Smooth muscle cell (in vitro differentiated cells): ENCODE measurements around the gene IGDCC3. TPM values are rescaled to one million over a fixed set of nuclear protein-coding genes. Genes with fewer than 3 reads are reported as not detected.
A peak's percentile ranks its signal among the peaks of the same experiment; 100 is the strongest.

Experiments
- DNase-seq: peaks from one replicate; lab custom pipeline; 2025; ENCODE audit not compliant: unreplicated experiment; lab: John Stamatoyannopoulos, UW
- H2AFZ ChIP-seq: fragments of 200-600 bp; sonication (generic); 2 replicates; pipeline ENCODE4 v1.6.0; 2016; ENCODE audit warnings: antibody characterized with exemption, low read depth, mild to moderate bottlenecking
- H3F3A ChIP-seq: fragments of 200-600 bp; sonication (generic); 2 replicates; pipeline ENCODE4 v1.6.0; 2017; ENCODE audit warnings: antibody characterized with exemption, low read depth
- H3K27ac ChIP-seq: fragments of 200-600 bp; sonication (generic); 2 replicates; pipeline ENCODE4 v1.5.1; 2016; ENCODE audit warnings: low read depth, mild to moderate bottlenecking
- H3K27me3 ChIP-seq: fragments of 200-600 bp; sonication (generic); 2 replicates; pipeline ENCODE4 v1.6.1; 2016; ENCODE audit warnings: low read depth, mild to moderate bottlenecking
- H3K36me3 ChIP-seq: fragments of 200-600 bp; sonication (generic); 2 replicates; pipeline ENCODE4 v1.5.1; 2016; ENCODE audit warnings: low read depth
- H3K4me1 ChIP-seq: fragments of 200-600 bp; sonication (generic); 2 replicates; pipeline ENCODE4 v1.5.1; 2016; ENCODE audit warnings: low read depth
- H3K4me2 ChIP-seq: fragments of 200-600 bp; sonication (generic); 2 replicates; pipeline ENCODE4 v1.6.0; 2016; ENCODE audit warnings: mild to moderate bottlenecking
- H3K4me3 ChIP-seq: fragments of 200-600 bp; sonication (generic); 2 replicates; pipeline ENCODE4 v1.5.1; 2016; ENCODE audit warnings: mild to moderate bottlenecking
- H3K79me2 ChIP-seq: fragments of 200-600 bp; sonication (generic); 2 replicates; pipeline ENCODE4 v1.6.0; 2016; ENCODE audit warnings: low read depth, mild to moderate bottlenecking
- H3K9ac ChIP-seq: fragments of 200-600 bp; sonication (generic); 2 replicates; pipeline ENCODE4 v1.6.0; 2016; ENCODE audit warnings: low read depth
- H3K9me3 ChIP-seq: fragments of 200-600 bp; sonication (generic); replicated peaks from 2 replicates; pipeline ENCODE4 v1.5.1; 2016; ENCODE audit warnings: low read depth
- H4K20me1 ChIP-seq: fragments of 200-600 bp; sonication (generic); 2 replicates; pipeline ENCODE4 v1.6.0; 2016; ENCODE audit warnings: low read depth
- CTCF ChIP-seq: fragments of 200-600 bp; sonication (generic); IDR thresholded peaks from 2 replicates; pipeline ENCODE4 v1.5.1; 2017; ENCODE audit warnings: borderline replicate concordance, mild to moderate bottlenecking, antibody characterized with exemption; ENCODE audit not compliant: insufficient read depth, poor library complexity, severe bottlenecking
- WGBS: methylation state at CpG from one replicate; pipeline ENCODE4 v1.1.7; 2016; ENCODE audit warnings: low lambda C conversion rate; 5-methylcytosine and 5-hydroxymethylcytosine counted together
- polyA plus RNA-seq: library from polyadenylated mRNA; unstranded; fragments of >200 nt; fragmentation: Nextera tagmentation; extraction: Ambion mirVana; gene quantifications from 2 replicates; pipeline ENCODE4 v1.2.1, GENCODE V29; 2016
- small RNA-seq: library from RNA; depleted of rRNA; stranded (forward); fragments of <200 nt; gene quantifications from one replicate; pipeline ENCODE3, GENCODE V24; 2014
- total RNA-seq: library from RNA; depleted of rRNA; stranded (reverse); fragments of >200 nt; gene quantifications from 2 replicates; pipeline ENCODE4 v1.2.3, GENCODE V29; 2014

IGDCC3 gene
- total and polyA plus RNA-seq, 2 experiments from 2014 or later = 3.2 to 5.9 TPM

GRCh38 chr15:65278480-65278879, 99.3 kb downstream of the IGDCC3 start:
- Histone ChIP-seq H3K4me3 (no peak overlapping the region), H3K4me1 (no peaks in the 10 kb centered on the region), H2AFZ (no peak overlapping the region), H3K79me2 (no peaks in the 10 kb centered on the region), H3F3A (no peaks in the 10 kb centered on the region), H3K4me2 (no peak overlapping the region), H3K36me3 (no peaks in the 10 kb centered on the region), H3K27ac (no peak overlapping the region), H3K9me3 (no peaks in the 10 kb centered on the region), H4K20me1 (peaks cover 22% of the 10 kb centered on the region), H3K27me3 (no peaks in the 10 kb centered on the region), H3K9ac (no peak overlapping the region)
- 100% methylated on average over 1 of the region's 1 CpG for WGBS
- DNase-seq = no peak
- TF ChIP-seq CTCF = no peak

Small RNA genes within 50 kb of the gene (small RNA-seq; reads per million reads assigned to genes)
- 29,101 reads per million, percentile 100 among the genes with 10 or more reads in this experiment for gene RNU5A-1
- gene RNU5B-1 = 2,090 reads per million, percentile 100 among the genes with 10 or more reads in this experiment
- gene SNORA24B = 0.82 reads per million, percentile 26 among the genes with 10 or more reads in this experiment

Other genes starting within 250 kb of the IGDCC3 start
- 13.4 and 14.3 TPM in 2 replicates for gene PDCD7, start 244.2 kb downstream of the IGDCC3 start, total RNA-seq
- gene PDCD7, start 244.2 kb downstream of the IGDCC3 start, polyA plus RNA-seq = 10.4 and 11.6 TPM in 2 replicates
- gene CLPX, start 192.7 kb downstream of the IGDCC3 start, total RNA-seq = 34.8 and 46.6 TPM in 2 replicates
- 21.7 and 21.8 TPM in 2 replicates for gene CLPX, start 192.7 kb downstream of the IGDCC3 start, polyA plus RNA-seq
- gene CILP, start 166.5 kb downstream of the IGDCC3 start, total RNA-seq = 84.4 and 114 TPM in 2 replicates
- 87.9 and 125 TPM in 2 replicates for gene CILP, start 166.5 kb downstream of the IGDCC3 start, polyA plus RNA-seq
- gene PARP16, start 91.1 kb downstream of the IGDCC3 start, total RNA-seq = 6.0 and 10.0 TPM in 2 replicates
- 11.7 and 15.1 TPM in 2 replicates for gene PARP16, start 91.1 kb downstream of the IGDCC3 start, polyA plus RNA-seq
- gene RNU5A-1, start 82.0 kb downstream of the IGDCC3 start, total RNA-seq = not detected in 2 replicates
- gene RNU5A-1, start 82.0 kb downstream of the IGDCC3 start, polyA plus RNA-seq = not detected in 2 replicates
- gene RNU5B-1, start 73.3 kb downstream of the IGDCC3 start, total RNA-seq = not detected in 2 replicates
- gene RNU5B-1, start 73.3 kb downstream of the IGDCC3 start, polyA plus RNA-seq = not detected in 2 replicates
- 20.0 and 20.5 TPM in 2 replicates for gene IGDCC4, start 44.9 kb upstream of the IGDCC3 start, total RNA-seq
- gene IGDCC4, start 44.9 kb upstream of the IGDCC3 start, polyA plus RNA-seq = 24.2 and 25.2 TPM in 2 replicates
- 30.2 and 36.4 TPM in 2 replicates for gene DPP8, start 139.7 kb upstream of the IGDCC3 start, total RNA-seq
- 25.6 and 30.8 TPM in 2 replicates for gene DPP8, start 139.7 kb upstream of the IGDCC3 start, polyA plus RNA-seq
- gene HACD3, start 152.5 kb upstream of the IGDCC3 start, total RNA-seq = 105 and 107 TPM in 2 replicates
- gene HACD3, start 152.5 kb upstream of the IGDCC3 start, polyA plus RNA-seq = 57.5 and 73.8 TPM in 2 replicates
- 18.3 and 36.6 TPM in 2 replicates for gene INTS14, start 233.1 kb upstream of the IGDCC3 start, total RNA-seq
- 21.2 and 22.5 TPM in 2 replicates for gene INTS14, start 233.1 kb upstream of the IGDCC3 start, polyA plus RNA-seq
- gene SLC24A1, start 243.9 kb upstream of the IGDCC3 start, total RNA-seq = 2.8 and 9.0 TPM in 2 replicates
- gene SLC24A1, start 243.9 kb upstream of the IGDCC3 start, polyA plus RNA-seq = 1.3 and 3.5 TPM in 2 replicates